Muscle layer of duodenum (tissue), 2 donors: ENCODE data around the gene EPOP.

Experiments used
- H3K27ac ChIP-seq: one replicate; pipeline ENCODE4 v1.7.0; 2013; ENCODE audit warnings: mild to moderate bottlenecking, low read length
- H3K27me3 ChIP-seq: one replicate; pipeline ENCODE4 v1.7.0; 2013; ENCODE audit warnings: low read depth, mild to moderate bottlenecking, control low read depth, low read length
- H3K36me3 ChIP-seq, 2 donors: one replicate each; pipeline ENCODE4 v1.7.0; 2013; ENCODE audit warnings: low read length in 2 of 2, control low read depth in 1 of 2, mild to moderate bottlenecking in 1 of 2; ENCODE audit not compliant: insufficient read depth in 2 of 2, control insufficient read depth in 1 of 2
- H3K4me1 ChIP-seq, 2 donors: one replicate each; pipeline ENCODE4 v1.7.0; 2013; ENCODE audit warnings: low read length in 2 of 2, mild to moderate bottlenecking in 2 of 2, control low read depth in 1 of 2, moderate library complexity in 1 of 2; ENCODE audit not compliant: insufficient read depth in 2 of 2, control insufficient read depth in 1 of 2
- H3K4me3 ChIP-seq, 2 donors: one replicate each; pipeline ENCODE4 v1.7.0; 2013; ENCODE audit warnings: low read length in 2 of 2, low read depth in 1 of 2, mild to moderate bottlenecking in 1 of 2
- H3K9me3 ChIP-seq, 2 donors: one replicate each; pipeline ENCODE4 v1.7.0; 2013; ENCODE audit warnings: low read length in 2 of 2, control low read depth in 1 of 2, mild to moderate bottlenecking in 1 of 2; ENCODE audit not compliant: control insufficient read depth in 1 of 2
- donor health status: healthy.

Gene EPOP

GRCh38 chr17:38704606-38705522 lies 30.1 kb upstream of the EPOP start, which contains the start of gene MLLT6:
Gene MLLT6, plus strand, starts transcription at chr17:38705273. Its CDS starts 360 bp downstream, at chr17:38705633.
- peaks cover 12 to 30% of the 10 kb centered on the region in 2 donors for H3K4me1 ChIP-seq
- H3K36me3 ChIP-seq = peaks cover 11 to 22% of the 10 kb centered on the region in 2 donors
- H3K4me3 ChIP-seq = peak within 1 kb of the TSS; percentile 87 to 90
- H3K27me3 ChIP-seq = no peaks in the 10 kb centered on the region
- peak within 1 kb of the TSS; percentile 92 for H3K27ac ChIP-seq
- no peaks in the 10 kb centered on the region for H3K9me3 ChIP-seq

- H3K27me3 ChIP-seq = no peaks in the 10 kb centered on the region
- peaks cover 12 to 30% of the 10 kb centered on the region in 2 donors for H3K4me1 ChIP-seq
Measured at GRCh38 chr17:38703742-38704605, 29.2 kb upstream of the EPOP start.

GRCh38 chr17:38702916-38703741 lies 28.4 kb upstream of the EPOP start:
- no peaks in the 10 kb centered on the region for H3K27me3 ChIP-seq
- H3K4me1 ChIP-seq = peaks cover 12 to 30% of the 10 kb centered on the region in 2 donors
- H3K36me3 ChIP-seq = peaks cover 3 to 9% of the 10 kb centered on the region in 2 donors
- no peaks in the 10 kb centered on the region for H3K9me3 ChIP-seq
- H3K27ac ChIP-seq = peak overlapping the region; percentile 91
- peak overlapping the region; percentile 77 to 90 for H3K4me3 ChIP-seq

More at GRCh38 chr17:38703742-38704605, 29.2 kb upstream of the EPOP start:
- peak overlapping the region; percentile 92 for H3K27ac ChIP-seq
- H3K4me3 ChIP-seq = peak overlapping the region; percentile 77 to 90
- H3K9me3 ChIP-seq = no peaks in the 10 kb centered on the region
- peaks cover 4 to 14% of the 10 kb centered on the region in 2 donors for H3K36me3 ChIP-seq

GRCh38 chr17:38702166-38702915 lies 27.6 kb upstream of the EPOP start:
- H3K4me3 ChIP-seq = peak overlapping the region; percentile 77 to 90
- H3K9me3 ChIP-seq = no peaks in the 10 kb centered on the region
- H3K27ac ChIP-seq = peak overlapping the region; percentile 91
- peaks cover 12 to 27% of the 10 kb centered on the region in 2 donors for H3K4me1 ChIP-seq
- no peaks in the 10 kb centered on the region for H3K27me3 ChIP-seq
- peaks cover 0 to 1% of the 10 kb centered on the region in 2 donors for H3K36me3 ChIP-seq

GRCh38 chr17:38701504-38702165 lies 26.9 kb upstream of the EPOP start:
- H3K36me3 ChIP-seq = no peaks in the 10 kb centered on the region
- H3K27me3 ChIP-seq = no peaks in the 10 kb centered on the region
- peak overlapping the region; percentile 69 to 77 for H3K4me3 ChIP-seq
- peaks cover 10 to 20% of the 10 kb centered on the region in 2 donors for H3K4me1 ChIP-seq
- H3K27ac ChIP-seq = peak overlapping the region; percentile 86
- H3K9me3 ChIP-seq = no peaks in the 10 kb centered on the region

GRCh38 chr17:38698760-38699159 lies 24.0 kb upstream of the EPOP start:
- H3K27me3 ChIP-seq = no peaks in the 10 kb centered on the region
- peaks cover 14 to 23% of the 10 kb centered on the region in 2 donors for H3K4me1 ChIP-seq
- no peak overlapping the region for H3K27ac ChIP-seq
- H3K9me3 ChIP-seq = no peaks in the 10 kb centered on the region
- H3K36me3 ChIP-seq = no peaks in the 10 kb centered on the region
- no peak overlapping the region for H3K4me3 ChIP-seq

GRCh38 chr17:38697061-38697820 lies 22.5 kb upstream of the EPOP start:
- H3K36me3 ChIP-seq = no peaks in the 10 kb centered on the region
- H3K27ac ChIP-seq = no peak overlapping the region
- no peaks in the 10 kb centered on the region for H3K9me3 ChIP-seq
- H3K27me3 ChIP-seq = no peaks in the 10 kb centered on the region
- H3K4me3 ChIP-seq = no peak overlapping the region
- peaks cover 15 to 20% of the 10 kb centered on the region in 2 donors for H3K4me1 ChIP-seq

GRCh38 chr17:38693700-38694329 lies 19.1 kb upstream of the EPOP start:
- no peaks in the 10 kb centered on the region for H3K36me3 ChIP-seq
- no peaks in the 10 kb centered on the region for H3K9me3 ChIP-seq
- H3K4me3 ChIP-seq = peak overlapping the region in 1 of 2 donors; percentile 0
- H3K27ac ChIP-seq = peak overlapping the region; percentile 49
- peaks cover 7 to 10% of the 10 kb centered on the region in 2 donors for H3K4me1 ChIP-seq
- H3K27me3 ChIP-seq = no peaks in the 10 kb centered on the region

GRCh38 chr17:38691154-38691553 lies 16.4 kb upstream of the EPOP start:
- Histone ChIP-seq H3K4me3 (no peak overlapping the region), H3K27ac (no peak overlapping the region), H3K36me3 (no peaks in the 10 kb centered on the region), H3K27me3 (no peaks in the 10 kb centered on the region), H3K4me1 (peaks cover 7 to 10% of the 10 kb centered on the region in 2 donors), H3K9me3 (no peaks in the 10 kb centered on the region)
